Pons (tissue), 1 donor: ENCODE results near the gene DEDD.

ENCODE experiments used
- DNase-seq: peaks from one replicate; pipeline ENCODE4 v3.0.0-alpha.2; 2016; ENCODE audit warnings: low spot score

DEDD gene

GRCh38 chr1:161072751-161073449 is 59.6 kb downstream of the DEDD start:
- no peak for DNase-seq

GRCh38 chr1:161071886-161072371 is 60.5 kb downstream of the DEDD start:
- DNase-seq, result peak; percentile 47
